HG03457 (cell line): ENCODE measurements around the gene HCK.

Experiments used
- ATAC-seq: cut with Tn5 transposase; IDR thresholded peaks from one replicate; pipeline ENCODE4 v1.9.1; 2021; ENCODE audit warnings: moderate number of reproducible peaks; ENCODE audit not compliant: unreplicated experiment

Gene HCK

GRCh38 chr20:32057656-32058184 lies 5.7 kb downstream of the HCK start:
- no peak for ATAC-seq

GRCh38 chr20:32059189-32059588 lies 7.1 kb downstream of the HCK start:
- no peak for ATAC-seq

- no peak for ATAC-seq
These were observed 10.7 kb downstream of the HCK start for GRCh38 chr20:32062776-32063170.

- ATAC-seq = no peak
These were observed 11.7 kb downstream of the HCK start for GRCh38 chr20:32063695-32064094.

- ATAC-seq = no peak
These were observed 12.6 kb downstream of the HCK start for GRCh38 chr20:32064667-32065066.

- ATAC-seq = no peak
These were observed 15.3 kb downstream of the HCK start for GRCh38 chr20:32067234-32067821.

- ATAC-seq = no peak
These were observed 16.1 kb downstream of the HCK start for GRCh38 chr20:32068174-32068573.

- ATAC-seq = no peak
These were observed 17.7 kb downstream of the HCK start for GRCh38 chr20:32069711-32070110.

- ATAC-seq = no peak
These were observed 18.2 kb downstream of the HCK start for GRCh38 chr20:32070282-32070681.

- no peak for ATAC-seq
These were observed 18.7 kb downstream of the HCK start for GRCh38 chr20:32070690-32071213.

- no peak for ATAC-seq
These were observed 19.5 kb downstream of the HCK start for GRCh38 chr20:32071395-32072167.

GRCh38 chr20:32072168-32072750 lies 20.2 kb downstream of the HCK start:
- no peak for ATAC-seq

- no peak for ATAC-seq
These were observed 23.5 kb downstream of the HCK start for GRCh38 chr20:32075534-32075933.

- no peak for ATAC-seq
These were observed 25.1 kb downstream of the HCK start for GRCh38 chr20:32077190-32077589.

GRCh38 chr20:32078322-32078721 lies 26.3 kb downstream of the HCK start:
- ATAC-seq = no peak

GRCh38 chr20:32078791-32079190 lies 26.7 kb downstream of the HCK start:
- no peak for ATAC-seq

GRCh38 chr20:32079655-32080109 lies 27.6 kb downstream of the HCK start:
- no peak for ATAC-seq

- no peak for ATAC-seq
These were observed 28.7 kb downstream of the HCK start for GRCh38 chr20:32080783-32081182.

GRCh38 chr20:32083469-32083868 lies 31.4 kb downstream of the HCK start:
- ATAC-seq = no peak

- no peak for ATAC-seq
These were observed 35.0 kb downstream of the HCK start for GRCh38 chr20:32087070-32087469.

GRCh38 chr20:32088759-32089158 lies 36.7 kb downstream of the HCK start:
- ATAC-seq = no peak
